ENCODE measurements around the gene PIEZO2.

Gene PIEZO2

GRCh38 chr18:11112286-11112685 lies 37.1 kb downstream of the PIEZO2 start:
- DNase-seq = no peak

GRCh38 chr18:11110509-11110908 lies 38.9 kb downstream of the PIEZO2 start:
- DNase-seq = no peak

- no peak for DNase-seq
These were observed 40.4 kb downstream of the PIEZO2 start for GRCh38 chr18:11108947-11109346.

- no peak for DNase-seq
These were observed 42.5 kb downstream of the PIEZO2 start for GRCh38 chr18:11106894-11107293.

GRCh38 chr18:11105463-11105862 lies 43.9 kb downstream of the PIEZO2 start:
- DNase-seq = no peak

GRCh38 chr18:11104307-11104706 lies 45.1 kb downstream of the PIEZO2 start:
- no peak for DNase-seq

GRCh38 chr18:11096839-11097750 lies 52.3 kb downstream of the PIEZO2 start:
- DNase-seq = no peak

- no peak for DNase-seq
These were observed 53.0 kb downstream of the PIEZO2 start for GRCh38 chr18:11096411-11096810.

- no peak for DNase-seq
These were observed 53.6 kb downstream of the PIEZO2 start for GRCh38 chr18:11095674-11096293.

- DNase-seq = no peak
These were observed 54.2 kb downstream of the PIEZO2 start for GRCh38 chr18:11095211-11095610.

- DNase-seq = no peak
These were observed 57.6 kb downstream of the PIEZO2 start for GRCh38 chr18:11091746-11092145.

- no peak for DNase-seq
These were observed 59.2 kb downstream of the PIEZO2 start for GRCh38 chr18:11089931-11090715.

GRCh38 chr18:11081009-11081532 lies 68.3 kb downstream of the PIEZO2 start:
- DNase-seq = no peak

GRCh38 chr18:11078491-11078890 lies 70.9 kb downstream of the PIEZO2 start:
- DNase-seq = no peak

GRCh38 chr18:11077548-11078187 lies 71.7 kb downstream of the PIEZO2 start:
- DNase-seq = no peak

- DNase-seq = no peak
These were observed 74.5 kb downstream of the PIEZO2 start for GRCh38 chr18:11074889-11075288.

- DNase-seq = no peak
These were observed 75.4 kb downstream of the PIEZO2 start for GRCh38 chr18:11073971-11074370.

GRCh38 chr18:11072632-11073031 lies 76.7 kb downstream of the PIEZO2 start:
- no peak for DNase-seq

GRCh38 chr18:11071300-11071699 lies 78.1 kb downstream of the PIEZO2 start:
- no peak for DNase-seq

- no peak for DNase-seq
These were observed 78.8 kb downstream of the PIEZO2 start for GRCh38 chr18:11070593-11070992.

- no peak for DNase-seq
These were observed 83.3 kb downstream of the PIEZO2 start for GRCh38 chr18:11066038-11066437.

GRCh38 chr18:11064727-11065460 lies 84.5 kb downstream of the PIEZO2 start:
- no peak for DNase-seq

Data from NCI-H510A (cell line).